Measurements from ENCODE around the gene TMEM86B.

Gene TMEM86B

GRCh38 chr19:55178781-55179599 is 49.6 kb downstream of the TMEM86B start:
- peak; percentile 81 to 86 for DNase-seq (ENCODE audit: low read depth in 1 of 2, low spot score in 1 of 2)
